ENCODE measurements around the gene PPARG.

PPARG gene

DNA sequence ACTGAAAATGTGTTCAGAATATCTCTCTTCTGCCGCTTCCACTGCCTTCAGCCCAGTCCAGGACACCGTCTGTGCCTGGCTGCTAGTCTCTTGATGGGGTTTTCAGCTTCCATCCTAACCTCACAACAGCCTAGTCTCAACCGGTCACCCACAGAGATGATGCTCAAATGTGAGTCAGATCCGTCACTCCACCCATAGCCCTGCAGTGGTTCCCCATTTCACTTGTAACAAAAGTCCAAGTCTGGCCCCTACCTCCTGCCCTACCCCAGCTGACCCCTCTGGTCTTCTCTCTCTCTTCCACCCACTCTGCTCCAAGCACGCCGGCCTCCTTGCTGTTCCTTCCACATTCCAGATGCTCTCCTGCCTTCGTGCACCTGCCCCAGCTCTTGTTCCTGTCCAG, 68.1 kb downstream of the PPARG start:
- Histone ChIP-seq H3K36me3 (ENCODE audit: control insufficient read depth, insufficient read depth, low read length) (no peaks in the 10 kb centered on the region), H3K4me3 (ENCODE audit: low read depth, low read length) (no peak overlapping the region), H3K27me3 (ENCODE audit: control insufficient read depth, insufficient read depth, low read length) (no peaks in the 10 kb centered on the region), H3K4me1 (ENCODE audit: control insufficient read depth, insufficient read depth, low read length) (no peaks in the 10 kb centered on the region), H3K9ac (ENCODE audit: low read depth, low read length) (no peak overlapping the region), H3K9me3 (ENCODE audit: control insufficient read depth, insufficient read depth, low read length) (no peaks in the 10 kb centered on the region), H3K27ac (ENCODE audit: low read depth, low read length) (no peak overlapping the region)

DNA sequence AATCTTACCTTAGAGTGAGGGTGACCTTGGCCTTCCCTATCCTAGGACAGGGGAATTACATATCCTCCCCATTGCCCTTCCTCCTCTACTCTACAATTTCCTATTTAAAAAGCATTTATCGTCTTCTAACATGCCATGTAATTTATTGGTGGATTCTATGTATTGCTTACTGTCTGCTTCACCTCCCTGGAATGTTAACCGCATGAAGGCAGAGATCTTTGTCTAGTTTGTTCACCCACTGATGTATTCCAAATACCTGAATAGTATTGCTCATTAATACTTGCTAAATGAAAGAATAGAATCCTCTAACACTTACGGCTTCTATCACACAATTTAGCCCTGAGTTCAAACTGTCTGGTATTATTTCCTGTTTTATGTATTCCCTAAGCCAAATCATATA, 68.6 kb downstream of the PPARG start:
- Histone ChIP-seq H3K9me3 (ENCODE audit: control insufficient read depth, insufficient read depth, low read length) (no peaks in the 10 kb centered on the region), H3K9ac (ENCODE audit: low read depth, low read length) (no peak overlapping the region), H3K27me3 (ENCODE audit: control insufficient read depth, insufficient read depth, low read length) (no peaks in the 10 kb centered on the region), H3K36me3 (ENCODE audit: control insufficient read depth, insufficient read depth, low read length) (no peaks in the 10 kb centered on the region), H3K4me3 (ENCODE audit: low read depth, low read length) (no peak overlapping the region), H3K27ac (ENCODE audit: low read depth, low read length) (no peak overlapping the region), H3K4me1 (ENCODE audit: control insufficient read depth, insufficient read depth, low read length) (no peaks in the 10 kb centered on the region)

DNA sequence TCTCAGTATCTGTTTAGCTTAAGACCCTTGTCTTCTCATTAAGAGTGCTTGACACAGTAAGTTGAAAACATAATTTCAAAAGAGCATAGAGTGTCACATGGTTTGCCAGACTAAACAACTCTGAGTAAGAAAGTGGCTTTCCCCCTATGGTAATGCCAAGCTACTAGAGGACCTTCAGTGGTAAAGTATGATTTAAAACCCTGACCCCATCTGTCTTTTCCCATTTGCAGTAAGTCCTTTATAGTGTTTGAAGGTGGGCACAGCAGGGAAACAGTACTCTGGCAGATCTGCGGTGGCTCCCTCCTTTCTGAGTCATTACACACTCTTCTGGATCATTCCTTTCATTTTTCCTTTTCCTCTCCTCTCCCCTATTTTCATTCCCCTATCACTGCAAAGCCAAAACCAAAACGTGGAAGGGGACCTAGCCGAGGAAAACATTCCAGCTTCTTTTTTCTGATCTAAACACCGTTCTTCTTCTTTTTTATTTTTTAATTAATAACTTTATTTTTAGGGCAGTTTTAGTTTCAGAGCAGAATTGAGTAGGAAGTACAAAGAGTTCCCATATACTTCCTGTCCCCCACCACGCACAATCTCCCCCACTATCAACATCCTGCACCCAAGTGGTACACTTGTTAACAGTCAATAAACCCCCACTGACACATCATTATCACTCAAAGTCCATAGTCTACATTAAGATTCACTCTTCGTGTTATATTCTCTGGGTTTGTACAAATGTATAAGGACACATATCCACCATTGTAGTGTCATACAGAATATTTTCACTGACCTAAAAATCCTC, 74.7 kb downstream of the PPARG start:
- no peak overlapping the region for H3K27ac ChIP-seq (ENCODE audit: low read depth, low read length)
- no peaks in the 10 kb centered on the region for H3K27me3 ChIP-seq (ENCODE audit: control insufficient read depth, insufficient read depth, low read length)
- no peak overlapping the region for H3K4me3 ChIP-seq (ENCODE audit: low read depth, low read length)

DNA sequence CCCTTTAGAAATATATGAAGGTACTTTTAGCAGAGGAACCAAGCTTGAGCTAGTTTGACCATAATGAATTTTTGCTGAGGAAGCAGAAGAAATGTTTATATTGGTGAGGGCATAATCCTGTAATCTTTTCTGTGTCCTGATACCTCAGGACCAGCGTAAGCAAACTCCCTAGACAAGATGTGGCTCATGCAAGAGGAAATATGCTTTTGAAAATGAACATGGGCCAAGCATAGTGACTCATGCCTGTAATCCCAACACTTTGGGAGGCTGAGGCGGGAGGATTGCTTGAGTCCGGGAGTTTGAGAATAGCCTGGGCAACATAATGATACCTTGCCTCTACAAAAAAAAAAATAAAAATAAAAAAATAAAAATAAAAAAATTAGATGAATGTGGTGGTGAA, 78.5 kb downstream of the PPARG start:
- Histone ChIP-seq H3K4me1 (ENCODE audit: control insufficient read depth, insufficient read depth, low read length) (no peaks in the 10 kb centered on the region), H3K36me3 (ENCODE audit: control insufficient read depth, insufficient read depth, low read length) (no peaks in the 10 kb centered on the region), H3K9me3 (ENCODE audit: control insufficient read depth, insufficient read depth, low read length) (no peaks in the 10 kb centered on the region), H3K9ac (ENCODE audit: low read depth, low read length) (no peak overlapping the region), H3K27me3 (ENCODE audit: control insufficient read depth, insufficient read depth, low read length) (no peaks in the 10 kb centered on the region), H3K27ac (ENCODE audit: low read depth, low read length) (no peak overlapping the region), H3K4me3 (ENCODE audit: low read depth, low read length) (no peak overlapping the region)

More for the DNA sequence above, 74.7 kb downstream of the PPARG start:
- no peaks in the 10 kb centered on the region for H3K4me1 ChIP-seq (ENCODE audit: control insufficient read depth, insufficient read depth, low read length)
- H3K9me3 ChIP-seq (ENCODE audit: control insufficient read depth, insufficient read depth, low read length): no peaks in the 10 kb centered on the region
- H3K36me3 ChIP-seq (ENCODE audit: control insufficient read depth, insufficient read depth, low read length): no peaks in the 10 kb centered on the region
- H3K9ac ChIP-seq (ENCODE audit: low read depth, low read length): no peak overlapping the region

DNA sequence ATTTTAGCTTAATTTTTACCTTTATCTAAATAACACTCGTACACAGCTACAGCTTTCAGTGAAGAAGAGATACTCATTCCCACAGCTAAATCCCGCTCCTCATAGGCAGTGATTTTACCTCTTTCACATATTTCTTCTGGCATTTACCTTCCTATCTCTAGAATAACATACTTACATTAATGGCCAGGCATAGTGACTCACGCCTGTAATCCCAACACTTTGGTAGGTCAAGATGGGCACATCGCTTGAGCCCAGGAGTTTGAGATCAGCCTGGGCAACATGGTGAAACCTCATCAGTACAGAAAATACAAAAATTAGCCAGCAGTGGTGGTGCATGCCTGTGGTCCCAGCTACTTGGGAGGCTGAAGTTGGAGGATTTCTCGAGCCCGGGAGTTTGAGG, 80.2 kb downstream of the PPARG start:
- Histone ChIP-seq H3K27me3 (ENCODE audit: control insufficient read depth, insufficient read depth, low read length) (no peaks in the 10 kb centered on the region), H3K27ac (ENCODE audit: low read depth, low read length) (no peak overlapping the region), H3K4me3 (ENCODE audit: low read depth, low read length) (no peak overlapping the region), H3K9me3 (ENCODE audit: control insufficient read depth, insufficient read depth, low read length) (no peaks in the 10 kb centered on the region), H3K4me1 (ENCODE audit: control insufficient read depth, insufficient read depth, low read length) (no peaks in the 10 kb centered on the region), H3K9ac (ENCODE audit: low read depth, low read length) (no peak overlapping the region), H3K36me3 (ENCODE audit: control insufficient read depth, insufficient read depth, low read length) (no peaks in the 10 kb centered on the region)

DNA sequence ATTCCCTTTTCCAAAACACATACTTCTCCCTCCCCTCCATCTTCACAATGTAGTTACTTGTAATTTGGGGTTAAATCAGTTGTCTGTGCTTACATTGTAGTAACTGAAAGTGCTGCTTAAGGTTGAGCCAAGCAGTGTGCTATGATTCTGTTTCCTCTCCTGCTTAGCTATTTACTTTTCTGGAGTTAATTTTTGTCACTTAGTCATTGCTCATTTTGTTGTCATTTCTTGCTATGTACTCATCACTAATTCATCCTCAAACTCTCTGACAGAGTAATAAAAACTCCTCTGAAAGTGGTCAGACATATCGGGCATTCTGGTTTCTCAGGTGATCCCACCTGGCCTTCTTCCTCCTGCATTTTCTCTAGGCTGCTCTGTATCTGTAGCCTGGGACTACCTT, 80.7 kb downstream of the PPARG start:
- Histone ChIP-seq H3K9me3 (ENCODE audit: control insufficient read depth, insufficient read depth, low read length) (no peaks in the 10 kb centered on the region), H3K4me1 (ENCODE audit: control insufficient read depth, insufficient read depth, low read length) (no peaks in the 10 kb centered on the region), H3K36me3 (ENCODE audit: control insufficient read depth, insufficient read depth, low read length) (no peaks in the 10 kb centered on the region), H3K27me3 (ENCODE audit: control insufficient read depth, insufficient read depth, low read length) (no peaks in the 10 kb centered on the region), H3K27ac (ENCODE audit: low read depth, low read length) (no peak overlapping the region), H3K4me3 (ENCODE audit: low read depth, low read length) (no peak overlapping the region), H3K9ac (ENCODE audit: low read depth, low read length) (no peak overlapping the region)

DNA sequence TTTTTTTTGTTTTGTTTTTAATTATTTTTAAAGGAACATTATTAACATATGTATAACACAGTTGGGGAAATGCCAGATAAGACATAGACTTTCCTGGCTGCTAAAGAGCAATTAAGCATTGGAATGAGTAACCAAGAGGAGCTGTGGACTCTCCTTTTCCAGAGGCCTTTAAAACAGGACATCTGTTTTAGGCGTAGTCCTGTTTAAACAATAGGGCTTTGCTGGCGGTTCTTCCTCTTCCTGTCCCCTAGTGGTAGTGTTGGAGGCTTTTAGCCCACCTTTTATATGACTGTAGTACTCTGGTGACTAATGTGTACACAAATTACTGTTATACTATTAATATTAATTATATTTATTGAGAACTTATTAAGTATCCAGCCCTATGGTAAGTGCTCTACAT, 81.9 kb downstream of the PPARG start:
- Histone ChIP-seq H3K36me3 (ENCODE audit: control insufficient read depth, insufficient read depth, low read length) (no peaks in the 10 kb centered on the region), H3K9ac (ENCODE audit: low read depth, low read length) (no peak overlapping the region), H3K9me3 (ENCODE audit: control insufficient read depth, insufficient read depth, low read length) (no peaks in the 10 kb centered on the region), H3K4me1 (ENCODE audit: control insufficient read depth, insufficient read depth, low read length) (no peaks in the 10 kb centered on the region), H3K27me3 (ENCODE audit: control insufficient read depth, insufficient read depth, low read length) (no peaks in the 10 kb centered on the region), H3K4me3 (ENCODE audit: low read depth, low read length) (no peak overlapping the region), H3K27ac (ENCODE audit: low read depth, low read length) (no peak overlapping the region)

DNA sequence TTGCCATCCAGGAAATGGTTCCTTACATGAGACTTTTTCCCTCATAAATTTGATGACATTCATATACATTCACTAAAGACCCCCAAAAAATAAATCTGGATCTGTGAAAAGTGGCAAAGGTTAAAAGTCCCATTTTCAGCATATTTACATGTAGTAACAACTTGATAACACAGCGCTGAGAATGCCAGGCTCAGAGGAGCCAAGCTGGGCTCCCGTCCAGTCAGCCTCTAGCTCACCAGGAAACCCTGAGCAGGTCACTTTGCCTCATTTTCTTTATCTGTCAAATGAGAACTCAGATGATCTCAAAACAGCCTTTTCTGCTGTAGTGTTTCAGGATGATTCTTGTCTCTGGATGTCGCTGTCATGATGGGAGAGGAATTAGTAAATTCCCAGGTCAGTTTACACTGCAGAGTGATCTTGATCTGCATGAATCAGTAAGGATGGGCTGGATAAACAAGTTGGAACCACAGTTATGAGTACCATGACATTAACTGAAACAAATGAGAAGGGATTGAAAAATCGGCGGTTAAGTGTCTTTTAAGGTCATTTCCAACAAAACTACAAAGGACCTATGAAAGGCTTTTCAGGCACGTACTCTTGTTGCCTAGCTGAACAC, 82.8 kb downstream of the PPARG start:
- H3K9ac ChIP-seq (ENCODE audit: low read depth, low read length): no peak overlapping the region
- H3K27ac ChIP-seq (ENCODE audit: low read depth, low read length): no peak overlapping the region
- H3K27me3 ChIP-seq (ENCODE audit: control insufficient read depth, insufficient read depth, low read length): no peaks in the 10 kb centered on the region
- H3K36me3 ChIP-seq (ENCODE audit: control insufficient read depth, insufficient read depth, low read length): no peaks in the 10 kb centered on the region
- H3K4me1 ChIP-seq (ENCODE audit: control insufficient read depth, insufficient read depth, low read length): no peaks in the 10 kb centered on the region
- no peaks in the 10 kb centered on the region for H3K9me3 ChIP-seq (ENCODE audit: control insufficient read depth, insufficient read depth, low read length)
- H3K4me3 ChIP-seq (ENCODE audit: low read depth, low read length): no peak overlapping the region

DNA sequence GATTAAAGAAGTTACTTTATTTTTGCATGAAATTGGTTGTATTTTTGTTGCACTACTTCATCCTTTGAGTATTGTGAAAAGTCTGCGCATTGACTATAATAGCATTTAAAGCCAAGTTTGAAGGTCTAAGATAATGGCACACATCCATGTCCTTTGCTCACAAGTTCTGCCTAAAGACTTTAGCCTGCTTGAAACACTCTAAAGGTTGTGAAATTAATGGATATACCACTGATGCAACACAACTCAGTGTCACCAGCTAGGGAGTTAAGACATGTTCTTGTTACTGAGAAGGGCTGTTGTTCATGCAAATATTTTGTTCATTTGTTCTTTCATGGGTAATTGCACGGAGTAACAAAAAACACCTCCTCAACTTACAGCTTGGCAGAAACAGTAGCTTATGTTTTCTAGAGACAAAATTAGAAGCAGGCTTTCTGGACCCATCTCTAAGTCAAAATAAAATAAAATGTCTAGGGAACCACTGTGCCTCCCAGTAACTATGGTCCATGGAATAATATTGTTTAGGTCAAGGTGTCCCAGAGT, 83.9 kb downstream of the PPARG start:
- Histone ChIP-seq H3K9ac (ENCODE audit: low read depth, low read length) (no peak overlapping the region), H3K36me3 (ENCODE audit: control insufficient read depth, insufficient read depth, low read length) (no peaks in the 10 kb centered on the region)

DNA sequence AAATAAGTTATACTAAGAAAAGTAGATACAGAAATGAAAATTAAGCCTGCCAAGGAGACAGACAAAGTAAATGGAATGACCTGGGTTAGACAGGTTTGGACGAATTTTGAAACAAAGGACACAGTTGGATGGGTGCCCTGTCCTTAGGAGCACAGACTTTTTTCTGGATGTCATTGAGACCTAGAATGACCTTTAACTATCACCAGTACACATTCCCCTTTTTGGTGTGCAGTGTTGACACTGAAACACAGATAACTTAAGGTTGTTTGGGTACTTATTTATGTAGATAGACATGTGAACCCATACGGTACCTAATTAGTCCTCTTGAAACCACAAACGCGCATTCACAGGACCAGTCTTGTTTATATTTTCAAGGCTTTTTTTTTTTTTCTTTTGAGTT, 86.7 kb downstream of the PPARG start:
- Histone ChIP-seq H3K9me3 (ENCODE audit: control insufficient read depth, insufficient read depth, low read length) (no peaks in the 10 kb centered on the region), H3K27ac (ENCODE audit: low read depth, low read length) (no peak overlapping the region), H3K4me3 (ENCODE audit: low read depth, low read length) (no peak overlapping the region), H3K9ac (ENCODE audit: low read depth, low read length) (no peak overlapping the region), H3K27me3 (ENCODE audit: control insufficient read depth, insufficient read depth, low read length) (no peaks in the 10 kb centered on the region), H3K4me1 (ENCODE audit: control insufficient read depth, insufficient read depth, low read length) (no peaks in the 10 kb centered on the region), H3K36me3 (ENCODE audit: control insufficient read depth, insufficient read depth, low read length) (no peaks in the 10 kb centered on the region)

More for the DNA sequence above, 83.9 kb downstream of the PPARG start:
- Histone ChIP-seq H3K27me3 (ENCODE audit: control insufficient read depth, insufficient read depth, low read length) (no peaks in the 10 kb centered on the region), H3K4me1 (ENCODE audit: control insufficient read depth, insufficient read depth, low read length) (no peaks in the 10 kb centered on the region), H3K4me3 (ENCODE audit: low read depth, low read length) (no peak overlapping the region), H3K9me3 (ENCODE audit: control insufficient read depth, insufficient read depth, low read length) (no peaks in the 10 kb centered on the region), H3K27ac (ENCODE audit: low read depth, low read length) (no peak overlapping the region)

DNA sequence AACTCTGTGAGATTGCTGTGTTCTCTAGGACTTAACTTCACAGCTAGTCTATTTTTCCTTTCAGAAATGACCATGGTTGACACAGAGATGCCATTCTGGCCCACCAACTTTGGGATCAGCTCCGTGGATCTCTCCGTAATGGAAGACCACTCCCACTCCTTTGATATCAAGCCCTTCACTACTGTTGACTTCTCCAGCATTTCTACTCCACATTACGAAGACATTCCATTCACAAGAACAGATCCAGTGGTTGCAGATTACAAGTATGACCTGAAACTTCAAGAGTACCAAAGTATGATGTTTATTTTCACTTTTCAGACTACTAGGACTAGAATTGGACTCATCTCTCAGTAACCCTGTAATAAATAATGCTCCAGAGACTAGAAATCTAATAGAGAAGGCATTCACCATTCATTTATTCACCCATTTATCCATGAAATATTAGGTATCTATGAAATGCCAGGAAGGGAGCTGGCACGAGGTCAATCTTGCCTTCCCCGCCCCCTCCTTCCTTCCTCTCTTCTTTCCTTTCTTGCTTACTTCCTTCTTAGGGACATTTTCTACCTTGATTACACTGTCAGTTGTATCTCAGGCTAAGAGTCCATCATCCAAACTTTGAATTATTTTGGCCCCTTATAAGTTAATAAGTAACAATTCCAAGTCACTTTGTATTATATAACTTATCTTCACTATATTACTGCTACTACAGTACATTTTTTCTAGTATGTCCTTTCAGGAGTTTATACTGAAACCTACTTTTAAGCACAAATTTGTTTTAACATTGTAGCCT, 91.0 kb downstream of the PPARG start:
- Histone ChIP-seq H3K4me3 (ENCODE audit: low read depth, low read length) (no peak overlapping the region), H3K9ac (ENCODE audit: low read depth, low read length) (no peak overlapping the region), H3K27ac (ENCODE audit: low read depth, low read length) (no peak overlapping the region), H3K4me1 (ENCODE audit: control insufficient read depth, insufficient read depth, low read length) (no peaks in the 10 kb centered on the region), H3K27me3 (ENCODE audit: control insufficient read depth, insufficient read depth, low read length) (no peaks in the 10 kb centered on the region), H3K36me3 (ENCODE audit: control insufficient read depth, insufficient read depth, low read length) (no peaks in the 10 kb centered on the region), H3K9me3 (ENCODE audit: control insufficient read depth, insufficient read depth, low read length) (no peaks in the 10 kb centered on the region)

Measured in HUES48 (cell line).